ENCODE results near the gene CTSK. TPM values are rescaled to one million over a fixed set of nuclear protein-coding genes. Genes with fewer than 3 reads are reported as not detected.
"Not testable (repeated sequence)": the region's sequence is repeated elsewhere in the genome, so short reads cannot be mapped to it uniquely, and the experiment has no call there.

CTSK gene
- 0.92 and 2.3 TPM in 2 replicates for total RNA-seq (2014; rRNA removed; shearing (Covaris generic); ENCODE audit: low replicate concordance)

- H3K9me3 ChIP-seq, result no peaks in the 10 kb centered on the region
- no peak for DNase-seq
- H3K4me3 ChIP-seq, result no peak within 1 kb of the TSS
- peaks cover 37% of the 10 kb centered on the region for H3K36me3 ChIP-seq
- H3K27me3 ChIP-seq, result no peaks in the 10 kb centered on the region
Observed at GRCh38 chr1:150808121-150808520, at the start of gene CTSK. Gene CTSK, minus strand, starts transcription at chr1:150808260. Its CDS starts 1,455 bp downstream, at chr1:150806805.

- H3K27me3 ChIP-seq, H3K9me3 ChIP-seq: not testable (repeated sequence)
- peaks cover 71% of the 10 kb centered on the region for H3K36me3 ChIP-seq
Observed at GRCh38 chr1:150852734-150853133, 44.7 kb upstream of the CTSK start.

GRCh38 chr1:150850801-150851362 lies 42.8 kb upstream of the CTSK start:
- H3K36me3 ChIP-seq, result peaks cover 60% of the 10 kb centered on the region
- not testable (repeated sequence) for H3K9me3 ChIP-seq, DNase-seq, H3K4me3 ChIP-seq, H3K27me3 ChIP-seq

More at GRCh38 chr1:150852734-150853133, 44.7 kb upstream of the CTSK start:
- H3K4me3 ChIP-seq, DNase-seq: not testable (repeated sequence)

DNA sequence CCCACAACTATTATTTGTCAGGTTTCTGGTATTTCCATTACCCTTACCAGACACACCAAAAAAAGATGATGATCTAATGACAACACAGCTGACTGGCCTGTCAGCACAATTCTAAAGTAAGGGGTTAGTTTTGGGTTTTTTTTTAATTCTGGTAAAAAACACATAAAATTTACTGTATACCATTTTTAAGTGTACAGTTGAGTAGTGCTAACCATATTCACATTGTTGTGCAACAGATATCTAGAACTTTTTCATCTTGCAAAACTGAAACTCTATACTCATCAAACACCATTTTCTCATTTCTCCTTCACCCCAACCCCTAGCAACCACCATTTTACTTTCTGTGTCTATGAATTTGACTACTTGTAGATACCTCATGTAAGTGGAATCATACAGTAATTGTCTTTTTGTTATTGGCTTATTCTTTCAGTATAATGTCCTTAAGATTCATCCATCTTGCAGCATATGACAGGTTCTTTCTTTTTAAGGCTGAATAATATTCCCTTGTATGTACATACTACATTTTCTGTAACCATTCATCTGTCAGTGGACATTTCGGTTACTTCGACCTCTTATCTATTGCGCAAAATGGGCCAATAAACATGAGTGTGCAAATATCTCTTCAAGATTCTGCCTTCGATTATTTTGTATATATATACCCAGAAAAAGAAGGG lies 38.5 kb upstream of the CTSK start:
- Histone ChIP-seq H3K9me3 (no peaks in the 10 kb centered on the region), H3K36me3 (peaks cover 38% of the 10 kb centered on the region), H3K4me3 (no peak overlapping the region), H3K27me3 (no peaks in the 10 kb centered on the region)
- DNase-seq, result no peak

DNA sequence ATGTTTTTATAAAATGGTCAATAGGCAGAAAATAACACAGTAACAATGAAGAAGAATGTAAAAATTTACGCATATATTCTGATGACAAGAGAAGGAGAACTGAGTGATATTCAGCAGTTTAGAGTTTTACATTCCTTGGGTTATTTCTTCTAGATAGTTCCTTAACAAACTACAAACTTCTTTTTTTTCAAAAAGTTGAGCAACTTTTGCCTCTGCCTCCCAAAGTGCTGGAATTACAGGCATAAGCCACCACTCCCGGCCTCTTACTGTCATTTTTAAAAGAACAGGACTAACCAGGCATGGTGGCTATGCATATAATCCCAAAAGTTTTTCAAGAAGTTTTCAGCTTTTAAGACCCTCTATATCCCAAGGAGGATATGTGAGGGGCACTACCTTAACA lies 35.4 kb upstream of the CTSK start:
- Histone ChIP-seq H3K27me3 (no peaks in the 10 kb centered on the region), H3K9me3 (no peaks in the 10 kb centered on the region), H3K36me3 (peaks cover 48% of the 10 kb centered on the region), H3K4me3 (no peak overlapping the region)
- DNase-seq, result no peak

GRCh38 chr1:150842964-150843363 lies 34.9 kb upstream of the CTSK start:
- no peak for DNase-seq
- H3K27me3 ChIP-seq, result no peaks in the 10 kb centered on the region
- no peaks in the 10 kb centered on the region for H3K9me3 ChIP-seq
- H3K36me3 ChIP-seq, result peaks cover 49% of the 10 kb centered on the region
- H3K4me3 ChIP-seq, result no peak overlapping the region

GRCh38 chr1:150842343-150842742 lies 34.3 kb upstream of the CTSK start:
- Histone ChIP-seq H3K36me3 (peaks cover 44% of the 10 kb centered on the region), H3K27me3 (no peaks in the 10 kb centered on the region), H3K4me3 (no peak overlapping the region), H3K9me3 (no peaks in the 10 kb centered on the region)
- DNase-seq, result no peak

GRCh38 chr1:150841626-150842025 lies 33.6 kb upstream of the CTSK start:
- no peak for DNase-seq
- Histone ChIP-seq H3K27me3 (no peaks in the 10 kb centered on the region), H3K9me3 (no peaks in the 10 kb centered on the region), H3K4me3 (no peak overlapping the region), H3K36me3 (peaks cover 47% of the 10 kb centered on the region)

DNA sequence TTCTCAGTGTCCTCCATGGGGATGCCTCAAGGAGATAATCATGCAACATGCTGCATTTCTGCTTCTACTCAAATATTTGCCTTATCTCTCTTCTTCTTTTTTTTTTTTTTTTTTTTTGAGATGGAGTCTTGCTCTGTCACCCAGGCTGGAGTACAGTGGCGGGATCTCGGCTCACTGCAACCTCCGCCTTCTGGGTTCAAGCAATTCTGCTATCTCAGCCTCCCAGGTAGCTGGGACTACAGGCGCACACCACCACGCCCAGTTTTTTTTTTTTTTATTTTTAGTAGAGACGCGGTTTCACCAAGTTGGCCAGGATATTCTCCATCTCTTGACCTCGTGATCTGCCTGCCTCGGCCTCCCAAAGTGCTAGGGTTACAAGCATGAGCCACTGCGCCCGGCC lies 32.8 kb upstream of the CTSK start:
- H3K9me3 ChIP-seq, DNase-seq, H3K27me3 ChIP-seq, H3K4me3 ChIP-seq: not testable (repeated sequence)
- peaks cover 48% of the 10 kb centered on the region for H3K36me3 ChIP-seq

GRCh38 chr1:150836129-150836773 lies 28.2 kb upstream of the CTSK start:
- Histone ChIP-seq H3K9me3 (no peaks in the 10 kb centered on the region), H3K27me3 (no peaks in the 10 kb centered on the region), H3K36me3 (peaks cover 71% of the 10 kb centered on the region), H3K4me3 (no peak overlapping the region)
- no peak for DNase-seq

DNA sequence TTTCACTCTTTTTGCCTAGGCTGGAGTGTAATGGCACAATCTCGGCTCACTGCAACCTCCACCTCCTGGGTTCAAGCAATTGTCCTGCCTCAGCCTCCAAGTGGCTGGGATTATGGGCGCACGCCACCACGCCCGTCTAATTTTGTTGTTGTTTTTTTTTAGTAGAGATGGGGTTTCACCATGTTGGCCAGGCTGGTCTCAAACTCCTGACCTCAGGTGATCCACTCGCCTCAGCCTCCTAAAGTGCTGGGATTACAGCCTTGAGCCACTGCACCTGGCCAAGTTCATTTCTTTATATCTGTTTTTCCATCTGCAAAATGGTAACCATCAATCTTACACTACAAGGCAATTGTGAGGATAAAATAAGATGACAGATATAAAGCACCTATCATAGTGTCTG lies 25.9 kb upstream of the CTSK start:
- peaks cover 71% of the 10 kb centered on the region for H3K36me3 ChIP-seq
- DNase-seq, H3K9me3 ChIP-seq, H3K4me3 ChIP-seq, H3K27me3 ChIP-seq: not testable (repeated sequence)

DNA sequence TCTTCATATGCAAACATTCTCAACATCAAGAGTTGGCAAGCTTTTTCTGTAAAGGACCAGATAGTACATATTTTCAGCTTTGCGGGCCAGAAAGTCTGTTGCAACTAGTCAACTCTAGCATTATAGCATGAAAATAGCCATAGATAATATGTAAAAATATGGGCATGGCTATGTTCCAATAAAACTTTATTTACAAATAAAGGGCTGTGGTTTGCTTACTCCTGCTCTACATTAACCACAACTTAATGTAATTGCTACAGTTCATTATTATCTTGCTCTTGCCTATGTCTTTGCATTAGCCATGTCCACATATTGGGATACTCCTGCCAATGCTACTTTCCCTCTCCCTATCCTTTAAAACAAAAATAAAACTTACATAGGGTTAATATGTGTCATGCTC lies 24.5 kb upstream of the CTSK start:
- DNase-seq, result no peak
- no peaks in the 10 kb centered on the region for H3K9me3 ChIP-seq
- H3K4me3 ChIP-seq, result no peak overlapping the region
- no peaks in the 10 kb centered on the region for H3K27me3 ChIP-seq
- H3K36me3 ChIP-seq, result peaks cover 72% of the 10 kb centered on the region

DNA sequence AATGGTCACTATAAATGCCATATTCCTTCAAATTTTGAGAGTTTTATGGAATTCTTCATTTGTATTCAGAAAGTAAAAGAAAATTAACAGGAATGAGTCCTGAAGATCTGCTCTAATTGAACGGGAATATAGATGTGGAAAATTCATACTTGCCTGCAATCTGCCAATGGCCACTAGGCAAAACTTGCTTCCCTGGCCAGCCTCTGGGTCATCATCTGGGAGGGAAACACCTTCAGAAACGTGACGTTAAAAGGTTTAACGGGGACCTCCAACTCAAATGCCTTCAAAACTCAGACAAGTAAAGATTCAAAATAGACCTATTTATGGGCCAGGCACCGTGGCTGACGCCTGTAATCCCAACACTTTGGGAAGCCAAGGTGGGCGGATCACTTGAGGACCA lies 21.7 kb upstream of the CTSK start:
- Histone ChIP-seq H3K36me3 (peaks cover 79% of the 10 kb centered on the region), H3K9me3 (no peaks in the 10 kb centered on the region), H3K4me3 (no peak overlapping the region), H3K27me3 (no peaks in the 10 kb centered on the region)
- DNase-seq, result no peak

DNA sequence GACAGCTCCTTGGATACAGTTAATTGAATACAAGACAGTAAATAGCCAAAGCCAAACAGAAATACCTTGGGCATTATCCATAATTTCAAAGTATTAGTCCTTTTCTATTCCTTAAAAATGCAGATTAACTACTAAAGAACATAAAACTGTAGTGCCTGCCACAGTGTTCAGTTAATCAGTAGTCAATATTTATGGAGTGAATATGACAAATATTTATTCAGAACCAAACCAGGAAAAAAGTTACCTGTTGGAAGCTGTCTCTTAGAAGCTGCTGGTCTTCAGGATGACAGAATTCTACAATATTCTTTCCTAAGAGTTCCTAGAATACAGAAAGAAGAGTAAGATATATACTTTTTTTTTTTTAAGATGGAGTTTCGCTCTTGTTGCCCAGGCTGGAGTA lies 18.2 kb upstream of the CTSK start:
- peaks cover 57% of the 10 kb centered on the region for H3K36me3 ChIP-seq

DNA sequence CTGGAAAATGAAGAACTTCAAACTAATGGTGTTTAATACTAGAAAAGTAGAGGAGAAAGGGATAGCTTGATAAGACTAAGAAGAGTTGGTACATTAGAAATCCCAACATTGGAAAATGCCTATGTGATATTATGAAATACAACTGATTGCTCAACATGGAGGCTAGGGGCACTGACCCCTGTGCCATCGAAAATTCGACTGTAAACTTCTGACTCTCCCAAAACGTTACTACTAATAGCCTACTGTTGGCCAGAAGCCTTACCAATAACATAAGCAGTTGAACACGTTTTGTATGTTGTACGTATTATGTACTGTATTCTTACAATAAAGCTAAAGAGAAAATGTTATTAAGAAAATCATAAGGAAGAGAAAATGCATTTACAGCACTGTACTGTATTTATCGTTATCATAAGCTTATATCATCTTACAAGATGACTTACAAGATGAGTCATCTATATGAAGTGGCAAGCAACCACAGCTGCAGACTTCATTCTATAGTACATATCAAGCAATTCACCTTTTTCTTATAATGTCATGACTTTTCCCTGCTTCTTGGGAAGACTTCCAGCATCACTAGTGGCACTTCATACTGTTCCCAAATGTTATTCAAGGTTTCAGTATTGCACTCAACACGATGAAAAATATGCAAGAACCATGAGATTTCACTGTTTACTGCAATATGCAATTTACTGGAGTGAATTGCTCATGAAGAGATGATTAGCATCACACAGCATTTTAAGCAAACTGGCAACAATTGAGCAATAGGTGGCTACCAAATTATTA lies 12.9 kb upstream of the CTSK start:
- no peak for DNase-seq
- Histone ChIP-seq H3K9me3 (no peaks in the 10 kb centered on the region), H3K36me3 (peaks cover 58% of the 10 kb centered on the region), H3K4me3 (no peak overlapping the region), H3K27me3 (no peaks in the 10 kb centered on the region)

More for the DNA sequence above, 18.2 kb upstream of the CTSK start:
- DNase-seq, result no peak
- Histone ChIP-seq H3K9me3 (no peaks in the 10 kb centered on the region), H3K4me3 (no peak overlapping the region), H3K27me3 (no peaks in the 10 kb centered on the region)

DNA sequence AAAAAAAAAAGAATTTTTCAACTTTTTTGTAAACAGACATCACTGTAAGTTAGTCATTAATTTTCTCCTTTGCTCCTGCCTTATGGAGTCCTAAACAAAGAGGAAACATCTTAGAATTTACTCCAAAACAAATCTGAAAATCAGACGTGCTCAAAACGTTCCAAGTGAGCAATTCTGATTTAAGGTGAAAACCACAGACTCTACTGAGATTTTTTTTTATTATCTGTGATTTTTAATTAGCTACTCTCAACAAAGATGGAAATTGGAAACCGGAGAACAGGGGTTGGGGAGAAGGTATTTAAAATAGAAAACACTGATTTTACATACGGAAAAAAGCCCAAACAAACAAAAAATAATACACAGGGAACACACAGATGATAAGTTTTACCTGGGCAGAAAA lies 7.8 kb upstream of the CTSK start:
- no peak for DNase-seq
- Histone ChIP-seq H3K36me3 (peaks cover 78% of the 10 kb centered on the region), H3K9me3 (no peaks in the 10 kb centered on the region), H3K4me3 (no peak overlapping the region), H3K27me3 (no peaks in the 10 kb centered on the region)

DNA sequence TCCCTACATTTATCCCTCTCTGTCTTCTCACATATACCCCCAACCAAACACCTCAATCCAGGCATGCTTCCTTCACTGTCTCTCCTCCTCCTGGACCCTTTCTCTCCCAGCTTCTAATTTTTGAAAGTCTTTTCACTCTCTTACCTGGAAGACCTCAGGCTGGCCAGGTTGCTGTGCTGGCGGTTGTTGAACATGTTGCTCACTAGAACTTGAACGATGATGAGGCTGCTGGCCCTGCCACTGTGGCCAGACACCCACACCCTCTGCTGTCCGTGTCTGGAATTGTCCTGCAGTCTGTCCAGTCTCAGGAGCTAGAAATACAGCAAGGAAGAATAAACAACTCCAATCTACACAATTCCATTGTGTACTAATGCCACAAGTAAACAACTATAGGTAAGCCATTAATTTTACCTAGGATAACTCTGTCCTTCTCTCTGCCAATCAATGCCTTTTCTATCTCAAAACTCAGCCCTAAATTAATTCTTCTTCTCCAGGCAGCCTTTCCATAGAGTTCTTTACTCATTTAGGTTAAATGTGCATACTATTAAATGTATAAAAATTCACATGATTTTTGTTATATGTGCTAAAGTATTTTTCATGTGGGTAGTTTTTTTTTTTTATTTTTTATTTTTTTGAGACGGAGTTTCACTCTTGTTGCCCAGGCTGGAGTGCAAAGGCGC lies 5.1 kb upstream of the CTSK start:
- H3K36me3 ChIP-seq, result peaks cover 71% of the 10 kb centered on the region
- DNase-seq, result peak; percentile 57
- no peak overlapping the region for H3K4me3 ChIP-seq
- H3K27me3 ChIP-seq, result no peaks in the 10 kb centered on the region
- no peaks in the 10 kb centered on the region for H3K9me3 ChIP-seq
